GM13976 (cell line): ENCODE data around the gene NSMF.

Experiments used
- DNase-seq: peaks from one replicate; pipeline ENCODE4 v3.0.0; 2012; ENCODE audit warnings: low spot score
- CTCF ChIP-seq: IDR thresholded peaks from 2 replicates; pipeline ENCODE4 v1.5.1; 2012; ENCODE audit warnings: borderline replicate concordance, mild to moderate bottlenecking; ENCODE audit not compliant: insufficient read depth; ENCODE audit errors: extremely low read depth, missing control alignments, control extremely low read depth
- in situ Hi-C: fragments of 300-500 bp; cut with MboI; formaldehyde crosslinking; loops from one replicate; pipeline ENCODE4 v1.12.0; 2022; ENCODE audit warnings: low sequenced_read_pairs, mixed read lengths, inconsistent platforms; ENCODE audit not compliant: unreplicated experiment

The NSMF gene

GRCh38 chr9:137464291-137464999 is 5.3 kb upstream of the NSMF start:
- in situ Hi-C loops = no loop called here
- no peak for DNase-seq
- TF ChIP-seq CTCF = no peak

GRCh38 chr9:137463931-137464290 is 4.8 kb upstream of the NSMF start:
- DNase-seq = no peak
- TF ChIP-seq CTCF = no peak
- in situ Hi-C loops = no loop called here

- DNase-seq = no peak
- in situ Hi-C loops = no loop called here
Observed at GRCh38 chr9:137462986-137463930, 4.1 kb upstream of the NSMF start.

GRCh38 chr9:137462396-137462985 is 3.4 kb upstream of the NSMF start:
- in situ Hi-C loops = no loop called here
- no peak for DNase-seq
- TF ChIP-seq CTCF = no peak

More at GRCh38 chr9:137462986-137463930, 4.1 kb upstream of the NSMF start:
- TF ChIP-seq CTCF = no peak

GRCh38 chr9:137461663-137462395 is 2.7 kb upstream of the NSMF start:
- peak; percentile 92 for DNase-seq
- in situ Hi-C loops = no loop called here
- no peak for TF ChIP-seq CTCF

- TF ChIP-seq CTCF = no peak
- DNase-seq = no peak
- in situ Hi-C loops = no loop called here
Observed at GRCh38 chr9:137461316-137461662, 2.2 kb upstream of the NSMF start.
